Activated CD8-positive, alpha-beta memory T cell treated with anti-CD3 and anti-CD28 coated beads, Interleukin-2, amount 10 ng/mL, durations not matched to agents 7 days and 5 days (primary cell): ENCODE data around the gene EGR2. TPM values are rescaled to one million over a fixed set of nuclear protein-coding genes. Genes with fewer than 3 reads are reported as not detected.

Source experiments
- ATAC-seq: fragments of 150-1000 bp; cut with Tn5 transposase; one replicate; pipeline ENCODE4 v1.10.0; 2021; ENCODE audit warnings: moderate library complexity
- CTCF ChIA-PET: fragments of 350-600 bp; sonication (Branson Sonifier 250); formaldehyde crosslinking; loops from one replicate; lab custom pipeline; 2021; ENCODE audit warnings: antibody characterized with exemption; lab: Charles Lee
- DNase-seq: peaks from one replicate; pipeline ENCODE4 v3.0.0-alpha.2; 2020
- H3K27ac Mint-ChIP-seq: one replicate; pipeline ENCODE4 v1.8.0; 2021; ENCODE audit warnings: mild to moderate bottlenecking, mixed read lengths
- H3K27me3 Mint-ChIP-seq: one replicate; pipeline ENCODE4 v1.8.0; 2021; ENCODE audit warnings: mixed read lengths
- H3K36me3 Mint-ChIP-seq: one replicate; pipeline ENCODE4 v1.8.0; 2021; ENCODE audit warnings: mild to moderate bottlenecking, mixed read lengths
- H3K4me1 Mint-ChIP-seq: one replicate; pipeline ENCODE4 v1.8.0; 2021; ENCODE audit warnings: mixed read lengths
- H3K4me3 Mint-ChIP-seq: one replicate; pipeline ENCODE4 v1.8.0; 2021; ENCODE audit warnings: mild to moderate bottlenecking, moderate library complexity, mixed read lengths
- H3K9me3 Mint-ChIP-seq: one replicate; pipeline ENCODE4 v1.8.0; 2022; ENCODE audit warnings: low read depth, mixed read lengths
- total RNA-seq, 2 experiments: library from RNA; stranded (reverse); gene quantifications; one replicate each; pipeline ENCODE4 v1.2.3, GENCODE V29; 2021

The EGR2 gene
- total RNA-seq, 2 experiments from 2014 or later = 4.7 to 21.6 TPM

GRCh38 chr10:62778125-62778524, 38.0 kb downstream of the EGR2 start:
- Mint-ChIP-seq H3K4me1 (peaks cover 21% of the 10 kb centered on the region), H3K9me3 (no peaks in the 10 kb centered on the region), H3K4me3 (no peak overlapping the region), H3K36me3 (no peaks in the 10 kb centered on the region), H3K27me3 (peaks cover 42% of the 10 kb centered on the region), H3K27ac (peak overlapping the region; percentile 6)
- CTCF ChIA-PET = no interaction called here
- DNase-seq = no peak
- peak; percentile 60 for ATAC-seq

DNA sequence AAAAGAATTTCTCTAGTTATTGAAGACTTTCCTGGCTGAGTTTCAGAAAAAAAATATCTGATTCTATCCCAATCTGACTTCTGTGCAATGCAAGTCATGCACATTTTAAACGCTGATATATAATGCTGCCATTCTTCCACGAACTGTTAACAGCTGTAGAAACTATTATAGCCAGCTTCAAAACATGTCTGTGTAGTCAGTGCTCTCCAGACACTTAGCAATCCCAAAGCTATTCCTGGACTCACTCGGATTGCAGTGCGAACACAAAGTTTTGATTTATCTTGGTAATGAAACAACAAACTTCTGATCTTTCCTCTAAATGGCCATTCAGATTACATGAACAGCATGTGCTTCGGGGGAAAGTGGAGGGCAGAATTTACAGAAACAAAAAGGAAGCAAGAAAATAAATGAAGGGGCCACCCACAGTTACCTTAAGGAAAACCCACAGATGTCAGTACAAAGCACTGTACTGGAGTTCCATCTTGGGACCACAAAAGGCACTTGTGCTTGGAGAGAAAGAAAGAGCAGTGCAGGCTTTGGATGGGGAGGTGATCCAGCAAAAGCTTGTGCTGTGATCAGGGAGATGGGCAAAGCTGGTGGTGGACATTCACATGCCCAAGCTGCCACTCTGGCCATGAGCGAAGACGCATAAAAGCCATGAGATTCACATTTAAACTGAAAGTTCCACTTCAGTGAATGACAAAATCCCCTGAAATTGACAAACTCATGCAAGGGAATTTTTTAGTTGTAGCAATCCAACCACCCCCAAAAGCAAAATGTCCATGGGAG, 43.8 kb downstream of the EGR2 start:
- H3K9me3 Mint-ChIP-seq = no peaks in the 10 kb centered on the region
- no peak for ATAC-seq
- H3K27me3 Mint-ChIP-seq = peaks cover 25% of the 10 kb centered on the region
- H3K4me1 Mint-ChIP-seq = peaks cover 13% of the 10 kb centered on the region
- CTCF ChIA-PET = interaction anchor here (1.0 kb wide), 1 partner anchor 9 kb away, joined by 3 read pairs; no protein-coding TSS in a partner anchor
- no peak overlapping the region for H3K27ac Mint-ChIP-seq
- no peak for DNase-seq
- peaks cover 3% of the 10 kb centered on the region for H3K36me3 Mint-ChIP-seq
- no peak overlapping the region for H3K4me3 Mint-ChIP-seq

- H3K27ac Mint-ChIP-seq = no peak overlapping the region
- DNase-seq (no peak), ATAC-seq (no peak)
- no peak overlapping the region for H3K4me3 Mint-ChIP-seq
- H3K27me3 Mint-ChIP-seq = peaks cover 19% of the 10 kb centered on the region
- peaks cover 10% of the 10 kb centered on the region for H3K4me1 Mint-ChIP-seq
- CTCF ChIA-PET = no interaction called here
- peaks cover 3% of the 10 kb centered on the region for H3K36me3 Mint-ChIP-seq
- no peaks in the 10 kb centered on the region for H3K9me3 Mint-ChIP-seq
Measured at GRCh38 chr10:62769574-62770242, 46.5 kb downstream of the EGR2 start.

DNA sequence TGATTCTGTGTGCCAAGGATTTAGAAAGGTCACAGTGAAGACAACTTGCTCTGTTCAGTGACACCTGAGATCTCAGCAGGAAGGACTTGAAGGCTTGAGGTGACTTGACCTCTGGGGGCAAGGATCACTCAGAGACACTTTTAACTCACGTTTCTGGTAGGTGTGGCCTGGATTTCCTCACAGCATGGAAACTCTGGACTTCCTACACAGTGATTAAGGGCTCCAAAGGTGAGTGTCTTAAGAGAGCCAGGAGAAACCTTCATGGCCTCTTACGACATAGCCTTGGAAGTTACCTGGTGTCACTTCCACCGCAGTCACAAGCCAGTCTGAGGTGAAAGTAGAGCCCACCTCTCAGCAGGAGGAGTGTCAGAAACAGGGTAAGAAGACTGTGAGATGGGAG, 49.8 kb downstream of the EGR2 start:
- CTCF ChIA-PET = no interaction called here
- no peak for DNase-seq
- Mint-ChIP-seq H3K4me3 (no peak overlapping the region), H3K27ac (no peak overlapping the region), H3K9me3 (no peaks in the 10 kb centered on the region), H3K4me1 (peaks cover 10% of the 10 kb centered on the region), H3K27me3 (no peaks in the 10 kb centered on the region), H3K36me3 (peaks cover 3% of the 10 kb centered on the region)
- no peak for ATAC-seq

GRCh38 chr10:62765726-62766125, 50.4 kb downstream of the EGR2 start:
- Mint-ChIP-seq H3K36me3 (peaks cover 3% of the 10 kb centered on the region), H3K27ac (no peak overlapping the region), H3K4me3 (no peak overlapping the region), H3K9me3 (no peaks in the 10 kb centered on the region), H3K4me1 (peaks cover 12% of the 10 kb centered on the region), H3K27me3 (no peaks in the 10 kb centered on the region)
- CTCF ChIA-PET = no interaction called here
- ATAC-seq (no peak), DNase-seq (no peak)

GRCh38 chr10:62764011-62764410, 52.2 kb downstream of the EGR2 start:
- peaks cover 2% of the 10 kb centered on the region for H3K4me1 Mint-ChIP-seq
- H3K9me3 Mint-ChIP-seq = no peaks in the 10 kb centered on the region
- H3K36me3 Mint-ChIP-seq = peaks cover 3% of the 10 kb centered on the region
- CTCF ChIA-PET = interaction anchor here (1.4 kb wide), 2 partner anchors 9 to 154 kb away, joined by 3 read pairs; no protein-coding TSS in a partner anchor
- no peaks in the 10 kb centered on the region for H3K27me3 Mint-ChIP-seq
- H3K27ac Mint-ChIP-seq = no peak overlapping the region
- DNase-seq (no peak), ATAC-seq (no peak)
- no peak overlapping the region for H3K4me3 Mint-ChIP-seq

- ATAC-seq (no peak), DNase-seq (no peak)
- H3K27ac Mint-ChIP-seq = no peak overlapping the region
- no peaks in the 10 kb centered on the region for H3K9me3 Mint-ChIP-seq
- CTCF ChIA-PET = interaction anchor here (0.7 to 1.4 kb wide), 3 partner anchors 10 to 153 kb away, joined by 3 read pairs; no protein-coding TSS in a partner anchor
- no peaks in the 10 kb centered on the region for H3K27me3 Mint-ChIP-seq
- H3K4me1 Mint-ChIP-seq = peaks cover 2% of the 10 kb centered on the region
- no peak overlapping the region for H3K4me3 Mint-ChIP-seq
- peaks cover 3% of the 10 kb centered on the region for H3K36me3 Mint-ChIP-seq
Measured at GRCh38 chr10:62763155-62763554, 53.0 kb downstream of the EGR2 start.

Other genes with a start within 250 kb of the EGR2 start
- gene ADO, start 11.6 kb downstream of the EGR2 start, total RNA-seq = 10 to 100 TPM; 19.4 to 25.9 TPM